D721Med (cell line): ENCODE results near the gene DNAJB11.

Experiments
- DNase-seq: peaks from one replicate; pipeline ENCODE4 v3.0.0; 2011; ENCODE audit warnings: low spot score; ENCODE audit not compliant: insufficient read length
- FAIRE-seq: peaks from 2 replicates; lab custom pipeline; 2011; peaks lifted over from hg19 to GRCh38; lab: Jason Lieb, UNC
- TF ChIP-seq, protein P1 (sequence below): IDR thresholded peaks from 2 replicates; pipeline ENCODE4 v1.5.1; 2012; ENCODE audit warnings: mild to moderate bottlenecking, control low read depth; ENCODE audit not compliant: insufficient read depth; ENCODE audit errors: missing control alignments

Gene DNAJB11

DNA sequence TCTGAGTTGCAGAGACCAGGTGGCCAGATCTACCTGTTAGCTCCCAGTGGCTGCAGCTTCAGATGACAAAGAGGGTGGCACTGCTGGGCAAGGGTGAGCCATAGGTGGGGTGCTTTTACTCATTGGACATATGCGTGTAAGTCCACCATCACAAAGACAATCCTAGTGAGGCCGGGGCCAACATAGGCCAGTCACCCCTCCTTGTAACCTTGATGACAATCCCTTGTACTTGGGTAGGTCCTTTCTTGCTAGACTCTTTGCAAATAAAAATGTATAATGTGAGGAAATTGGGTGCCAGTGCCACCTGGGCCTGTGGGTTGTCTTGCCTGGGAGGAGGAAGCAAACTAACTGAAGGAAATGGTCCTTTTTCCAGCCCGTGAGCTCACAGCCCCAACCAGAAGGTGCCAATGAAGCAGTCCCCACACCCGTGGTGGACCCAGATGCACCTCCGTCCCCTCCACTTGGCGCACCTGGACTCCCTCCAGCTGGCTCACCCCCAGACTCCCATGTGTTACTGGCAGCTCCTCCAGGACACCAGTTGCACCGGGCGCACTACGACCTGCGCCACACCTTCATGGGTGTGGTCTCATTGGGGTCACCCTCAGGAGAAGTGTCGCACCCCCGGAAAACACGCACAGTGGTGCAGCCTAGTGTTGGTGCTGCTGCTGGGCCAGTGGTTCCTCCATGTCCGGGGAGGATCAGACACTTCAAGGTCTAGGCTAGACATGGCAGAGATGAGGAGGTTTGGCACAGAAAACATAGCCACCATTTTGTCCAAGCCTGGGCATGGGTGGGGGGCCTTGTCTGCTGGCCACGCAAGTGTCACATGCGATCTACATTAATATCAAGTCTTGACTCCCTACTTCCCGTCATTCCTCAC, 49.9 kb downstream of the DNAJB11 start:
- DNase-seq, result no peak
- FAIRE-seq, result no peak
- TF ChIP-seq, protein P1, sequence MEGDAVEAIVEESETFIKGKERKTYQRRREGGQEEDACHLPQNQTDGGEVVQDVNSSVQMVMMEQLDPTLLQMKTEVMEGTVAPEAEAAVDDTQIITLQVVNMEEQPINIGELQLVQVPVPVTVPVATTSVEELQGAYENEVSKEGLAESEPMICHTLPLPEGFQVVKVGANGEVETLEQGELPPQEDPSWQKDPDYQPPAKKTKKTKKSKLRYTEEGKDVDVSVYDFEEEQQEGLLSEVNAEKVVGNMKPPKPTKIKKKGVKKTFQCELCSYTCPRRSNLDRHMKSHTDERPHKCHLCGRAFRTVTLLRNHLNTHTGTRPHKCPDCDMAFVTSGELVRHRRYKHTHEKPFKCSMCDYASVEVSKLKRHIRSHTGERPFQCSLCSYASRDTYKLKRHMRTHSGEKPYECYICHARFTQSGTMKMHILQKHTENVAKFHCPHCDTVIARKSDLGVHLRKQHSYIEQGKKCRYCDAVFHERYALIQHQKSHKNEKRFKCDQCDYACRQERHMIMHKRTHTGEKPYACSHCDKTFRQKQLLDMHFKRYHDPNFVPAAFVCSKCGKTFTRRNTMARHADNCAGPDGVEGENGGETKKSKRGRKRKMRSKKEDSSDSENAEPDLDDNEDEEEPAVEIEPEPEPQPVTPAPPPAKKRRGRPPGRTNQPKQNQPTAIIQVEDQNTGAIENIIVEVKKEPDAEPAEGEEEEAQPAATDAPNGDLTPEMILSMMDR, result no peak

DNA sequence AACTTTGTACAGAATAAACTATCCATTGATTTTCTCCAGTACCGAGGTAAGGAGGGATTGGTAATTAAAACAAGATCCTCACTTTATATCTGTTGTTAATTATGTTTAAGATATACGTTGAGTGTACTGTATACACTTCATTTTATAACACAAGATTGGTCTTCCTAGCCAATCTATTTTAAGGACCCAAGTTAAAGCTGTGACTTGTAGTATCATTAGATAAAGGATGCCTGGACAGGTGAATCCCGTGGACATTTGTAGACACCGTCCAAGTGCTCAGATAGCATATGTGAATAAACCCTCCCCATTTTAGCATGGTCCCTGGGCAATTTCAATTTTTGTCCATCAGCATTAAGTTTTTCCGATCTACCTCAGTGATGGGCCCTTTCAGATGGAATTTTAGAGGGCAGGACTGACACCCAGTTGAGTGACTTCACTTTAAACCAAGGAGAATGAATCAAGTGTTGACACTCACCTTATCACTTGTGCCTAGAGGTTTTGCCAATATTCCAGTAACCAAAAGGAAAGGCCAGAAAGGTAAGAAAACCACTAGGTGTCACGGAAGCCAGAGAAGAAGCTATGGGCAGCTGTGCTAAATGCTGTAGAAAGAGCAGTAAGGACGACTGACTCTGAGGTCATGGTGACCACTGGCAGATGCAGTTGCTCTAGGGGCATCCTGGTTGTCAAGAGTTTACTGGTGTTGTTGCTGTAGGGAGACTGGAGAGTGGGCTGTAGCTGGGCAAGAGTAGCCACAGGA, 51.6 kb downstream of the DNAJB11 start:
- no peak for DNase-seq
- TF ChIP-seq, protein P1, result no peak
- no peak for FAIRE-seq

DNA sequence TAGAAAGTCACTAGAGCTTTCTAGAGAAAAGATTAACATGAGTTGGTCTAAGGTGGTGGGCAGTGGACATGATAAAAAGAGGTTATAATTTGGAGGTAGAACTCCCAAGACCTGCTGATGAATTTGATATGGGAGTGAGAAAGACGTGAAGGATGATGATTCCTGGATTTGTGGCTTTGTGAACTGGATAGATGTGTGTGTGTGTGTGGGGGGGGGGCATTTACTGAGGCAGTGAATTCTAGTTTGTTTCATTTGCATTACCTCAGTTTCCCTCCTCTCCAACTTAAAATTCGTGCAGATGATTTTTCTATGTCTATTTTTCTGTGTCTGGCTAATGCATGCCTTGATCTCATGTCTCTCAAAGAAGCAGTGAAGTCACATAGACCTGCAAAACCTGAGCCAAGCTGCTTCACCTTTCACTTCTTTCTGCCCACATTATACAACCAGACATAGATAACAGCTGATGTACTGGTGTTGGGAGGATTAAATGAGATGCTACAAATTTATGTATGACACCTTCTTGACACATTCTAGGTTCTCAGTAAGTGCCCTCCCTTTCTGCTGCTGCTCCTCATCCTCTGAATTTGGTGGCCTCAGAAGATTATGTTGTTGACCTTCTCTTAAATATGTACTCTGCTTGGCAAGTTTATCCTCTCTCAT, 52.3 kb downstream of the DNAJB11 start:
- no peak for DNase-seq
- TF ChIP-seq, protein P1, result no peak
- no peak for FAIRE-seq

DNA sequence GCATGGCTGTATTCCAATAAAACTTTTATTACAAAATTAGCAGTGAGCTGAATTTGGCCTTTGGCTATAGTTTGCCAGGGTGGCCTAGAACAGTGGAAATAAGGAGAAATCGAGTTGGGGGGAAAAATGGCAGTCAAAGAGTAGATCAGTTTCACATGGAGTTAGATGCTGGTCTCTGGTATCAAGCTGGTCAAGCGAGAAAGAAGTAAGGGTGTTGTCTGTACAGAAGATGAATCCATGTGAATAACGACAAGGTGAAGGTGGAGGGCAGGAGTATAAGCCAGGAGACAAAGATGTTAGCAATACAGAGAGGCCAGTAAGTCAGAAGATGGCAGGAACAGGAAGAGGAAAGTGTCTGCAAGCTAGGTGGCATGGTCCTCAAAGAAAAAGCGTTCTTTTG, 54.1 kb downstream of the DNAJB11 start:
- no peak for FAIRE-seq
- TF ChIP-seq, protein P1, result no peak
- no peak for DNase-seq

DNA sequence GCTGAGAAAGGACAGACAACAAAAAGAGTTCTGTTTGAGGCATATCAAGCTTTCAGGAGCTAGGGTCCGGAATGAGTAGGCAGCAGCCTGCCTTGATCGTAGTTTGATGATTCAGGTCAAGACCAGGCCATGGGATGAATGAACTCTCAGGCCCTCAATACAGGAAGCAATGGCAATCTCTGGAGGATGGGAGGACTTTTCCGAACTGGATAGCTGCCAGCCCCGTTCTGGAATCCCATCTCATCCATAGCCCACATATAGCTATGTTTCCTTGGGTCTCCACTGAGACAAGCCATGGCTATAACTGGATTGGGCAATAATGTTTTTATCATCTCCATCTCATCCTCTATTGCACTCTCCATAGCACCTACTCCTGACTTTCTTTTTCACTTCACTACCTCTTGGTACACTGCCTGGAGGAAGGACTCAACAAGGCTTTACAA, 55.1 kb downstream of the DNAJB11 start:
- FAIRE-seq (no peak), DNase-seq (no peak)
- TF ChIP-seq, protein P1, result no peak

DNA sequence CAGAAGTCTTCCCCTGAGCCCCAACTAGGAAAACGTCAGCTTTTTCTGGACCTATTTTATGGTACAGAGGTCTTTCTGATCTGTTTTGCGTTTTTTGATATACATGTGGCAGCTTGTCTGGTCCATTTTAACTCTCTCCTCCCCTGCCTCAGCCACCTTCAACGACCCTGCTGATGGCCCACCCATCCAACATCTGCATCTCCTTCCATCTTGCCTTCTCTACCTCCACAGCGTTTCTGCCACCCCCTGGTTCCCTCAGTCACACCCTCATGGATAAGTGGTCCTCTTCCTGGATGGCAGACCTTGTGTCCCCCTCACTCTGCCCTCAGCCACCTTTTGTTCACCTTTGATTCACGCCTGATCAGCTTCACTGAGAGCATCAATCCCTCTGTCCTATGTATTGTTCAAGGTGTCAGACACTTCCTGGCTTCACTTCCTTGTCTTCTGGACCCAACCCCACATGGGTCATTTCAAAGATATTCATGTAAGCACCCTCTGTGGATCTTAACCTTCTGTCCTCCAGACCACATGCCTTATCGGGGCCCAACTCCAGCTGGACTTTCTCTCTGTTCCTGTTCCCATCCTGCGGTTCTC, 55.8 kb downstream of the DNAJB11 start:
- TF ChIP-seq, protein P1, result no peak
- DNase-seq, result no peak
- no peak for FAIRE-seq
